ENCODE measurements around the gene MRPS18A.

MRPS18A gene

DNA sequence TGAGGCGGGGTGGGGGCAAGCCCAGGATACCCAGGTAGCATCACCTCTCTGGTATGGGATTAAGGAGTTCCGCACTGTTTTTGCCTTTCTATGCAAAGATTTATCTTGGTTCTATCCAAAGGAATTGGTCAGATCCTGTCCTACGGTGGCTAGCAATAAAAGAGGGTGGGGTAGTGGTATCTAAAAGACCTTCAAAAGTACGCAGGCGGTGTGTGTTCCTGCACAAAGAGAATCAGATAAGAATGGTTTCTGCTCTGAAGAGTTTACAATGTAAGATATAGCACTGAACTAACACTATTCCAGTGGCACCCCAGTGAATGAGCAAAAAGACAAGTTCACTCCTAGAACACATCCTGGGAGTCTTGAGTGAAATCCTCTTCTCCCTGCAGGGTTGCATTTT lies 6.3 kb downstream of the MRPS18A start:
- Histone ChIP-seq H2AFZ (ENCODE audit: low read length) (no peak overlapping the region), H3K4me1 (ENCODE audit: insufficient read depth, low read length, poor library complexity, severe bottlenecking) (peaks cover 37% of the 10 kb centered on the region), H3K9me2 (replicated peaks; ENCODE audit: low read depth, low read length) (no peaks in the 10 kb centered on the region), H4K20me1 (ENCODE audit: insufficient read depth, low read length, poor library complexity, severe bottlenecking) (peaks cover 25% of the 10 kb centered on the region), H3K9me3 (ENCODE audit: insufficient read depth, low read depth, low read length) (no peaks in the 10 kb centered on the region), H3F3A (ENCODE audit: low read depth) (no peaks in the 10 kb centered on the region), H3K36me3 (ENCODE audit: insufficient read depth, low read length) (peaks cover 47% of the 10 kb centered on the region; the same call in 1 of the 2 replicates), H3K27me3 (ENCODE audit: insufficient read depth, low read length, poor library complexity, severe bottlenecking) (no peaks in the 10 kb centered on the region), H3K79me2 (ENCODE audit: insufficient read depth, low read length) (peaks cover 54% of the 10 kb centered on the region), H3K4me3 (ENCODE audit: low read length, poor library complexity, severe bottlenecking) (no peak overlapping the region), H3K9ac (ENCODE audit: low read depth, low read length, poor library complexity, severe bottlenecking) (no peak overlapping the region), H3K4me2 (ENCODE audit: low read depth, low read length, poor library complexity, severe bottlenecking) (no peak overlapping the region)
- no peak for TF ChIP-seq EZH2phosphoT487 (IDR thresholded peaks at IDR 0.05; ENCODE audit: borderline replicate concordance)
- TF ChIP-seq, protein P1, sequence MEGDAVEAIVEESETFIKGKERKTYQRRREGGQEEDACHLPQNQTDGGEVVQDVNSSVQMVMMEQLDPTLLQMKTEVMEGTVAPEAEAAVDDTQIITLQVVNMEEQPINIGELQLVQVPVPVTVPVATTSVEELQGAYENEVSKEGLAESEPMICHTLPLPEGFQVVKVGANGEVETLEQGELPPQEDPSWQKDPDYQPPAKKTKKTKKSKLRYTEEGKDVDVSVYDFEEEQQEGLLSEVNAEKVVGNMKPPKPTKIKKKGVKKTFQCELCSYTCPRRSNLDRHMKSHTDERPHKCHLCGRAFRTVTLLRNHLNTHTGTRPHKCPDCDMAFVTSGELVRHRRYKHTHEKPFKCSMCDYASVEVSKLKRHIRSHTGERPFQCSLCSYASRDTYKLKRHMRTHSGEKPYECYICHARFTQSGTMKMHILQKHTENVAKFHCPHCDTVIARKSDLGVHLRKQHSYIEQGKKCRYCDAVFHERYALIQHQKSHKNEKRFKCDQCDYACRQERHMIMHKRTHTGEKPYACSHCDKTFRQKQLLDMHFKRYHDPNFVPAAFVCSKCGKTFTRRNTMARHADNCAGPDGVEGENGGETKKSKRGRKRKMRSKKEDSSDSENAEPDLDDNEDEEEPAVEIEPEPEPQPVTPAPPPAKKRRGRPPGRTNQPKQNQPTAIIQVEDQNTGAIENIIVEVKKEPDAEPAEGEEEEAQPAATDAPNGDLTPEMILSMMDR (conservative IDR thresholded peaks at IDR 0.05; ENCODE audit: low read length): no peak

DNA sequence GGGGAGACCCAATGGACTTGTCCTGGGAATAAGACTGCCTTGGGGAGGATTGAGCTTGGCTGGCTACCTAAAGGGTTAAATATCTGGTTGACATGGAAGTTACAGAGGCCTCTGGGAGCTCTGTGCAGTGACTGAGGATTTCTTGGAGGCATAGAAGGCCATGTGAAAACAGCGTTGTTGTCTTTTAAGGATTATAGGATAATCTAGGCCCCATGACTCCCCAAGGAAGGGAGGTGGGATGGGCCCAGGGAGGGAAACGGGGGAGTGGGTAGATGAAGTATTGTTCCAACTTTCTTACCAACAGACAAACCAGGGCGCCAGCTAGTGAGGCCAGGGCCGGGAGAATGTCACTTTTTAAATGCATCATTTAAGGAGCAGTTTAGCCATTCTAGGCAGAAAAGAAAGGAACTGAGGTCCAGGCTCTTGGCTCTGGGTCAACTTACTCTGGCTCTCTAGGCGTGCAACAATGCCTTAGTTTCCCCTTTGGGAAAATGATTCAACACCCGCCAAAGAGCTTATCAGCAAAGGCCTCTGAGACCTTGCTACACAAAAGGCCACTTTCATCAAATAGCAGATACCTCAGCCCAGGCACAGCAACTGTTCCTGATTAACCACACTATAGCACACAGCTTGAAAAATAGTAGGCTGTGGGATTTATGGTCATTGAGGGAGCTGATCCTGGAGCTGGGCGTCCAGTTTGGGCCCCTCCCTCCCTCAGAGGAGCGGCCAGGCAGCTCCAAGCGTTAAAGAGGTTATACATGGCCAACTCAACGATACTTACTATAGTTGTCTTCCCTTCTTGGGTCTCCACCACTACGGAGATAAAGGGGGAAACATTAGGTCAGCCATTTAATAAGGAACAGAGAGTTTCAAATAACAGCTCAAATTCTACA lies 7.0 kb downstream of the MRPS18A start:
- TF ChIP-seq, protein P1 (conservative IDR thresholded peaks at IDR 0.05; ENCODE audit: low read length): no peak
- TF ChIP-seq EZH2phosphoT487 (IDR thresholded peaks at IDR 0.05; ENCODE audit: borderline replicate concordance): no peak
- Histone ChIP-seq H3K9me3 (ENCODE audit: insufficient read depth, low read depth, low read length) (no peaks in the 10 kb centered on the region), H3K9me2 (replicated peaks; ENCODE audit: low read depth, low read length) (no peaks in the 10 kb centered on the region), H3K4me1 (ENCODE audit: insufficient read depth, low read length, poor library complexity, severe bottlenecking) (peaks cover 29% of the 10 kb centered on the region), H3K27me3 (ENCODE audit: insufficient read depth, low read length, poor library complexity, severe bottlenecking) (no peaks in the 10 kb centered on the region), H3K9ac (ENCODE audit: low read depth, low read length, poor library complexity, severe bottlenecking) (no peak overlapping the region), H3K4me2 (ENCODE audit: low read depth, low read length, poor library complexity, severe bottlenecking) (no peak overlapping the region), H3F3A (ENCODE audit: low read depth) (no peaks in the 10 kb centered on the region), H3K79me2 (ENCODE audit: insufficient read depth, low read length) (peaks cover 47% of the 10 kb centered on the region), H2AFZ (ENCODE audit: low read length) (no peak overlapping the region), H3K4me3 (ENCODE audit: low read length, poor library complexity, severe bottlenecking) (no peak overlapping the region), H3K36me3 (ENCODE audit: insufficient read depth, low read length) (peaks cover 53% of the 10 kb centered on the region; the same call in 1 of the 2 replicates), H4K20me1 (ENCODE audit: insufficient read depth, low read length, poor library complexity, severe bottlenecking) (peaks cover 25% of the 10 kb centered on the region)

DNA sequence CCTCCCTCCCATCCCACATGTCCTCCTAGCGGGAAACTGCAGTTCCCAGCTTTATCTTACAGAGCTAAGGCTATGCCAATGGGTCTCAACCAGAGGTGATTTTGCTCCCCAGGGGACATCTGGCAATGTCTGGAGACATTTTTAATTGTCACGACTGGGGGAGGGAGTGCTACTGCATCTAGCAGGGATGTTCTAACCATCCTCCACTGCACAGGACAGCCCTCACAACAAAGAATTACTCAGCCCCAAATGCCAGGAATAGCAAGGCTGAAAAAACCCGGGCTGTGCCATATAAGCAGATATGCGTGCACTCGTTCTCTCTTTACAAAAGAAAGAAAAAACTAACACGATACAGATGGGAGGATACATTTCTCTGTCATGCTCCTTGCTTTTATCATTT lies 8.5 kb downstream of the MRPS18A start:
- Histone ChIP-seq H3K36me3 (ENCODE audit: insufficient read depth, low read length) (peaks cover 68% of the 10 kb centered on the region; the same call in 1 of the 2 replicates), H3K4me3 (ENCODE audit: low read length, poor library complexity, severe bottlenecking) (no peak overlapping the region), H3K79me2 (ENCODE audit: insufficient read depth, low read length) (peaks cover 33% of the 10 kb centered on the region), H3K9ac (ENCODE audit: low read depth, low read length, poor library complexity, severe bottlenecking) (no peak overlapping the region), H3F3A (ENCODE audit: low read depth) (no peaks in the 10 kb centered on the region), H3K27me3 (ENCODE audit: insufficient read depth, low read length, poor library complexity, severe bottlenecking) (no peaks in the 10 kb centered on the region), H3K9me3 (ENCODE audit: insufficient read depth, low read depth, low read length) (no peaks in the 10 kb centered on the region), H3K9me2 (replicated peaks; ENCODE audit: low read depth, low read length) (no peaks in the 10 kb centered on the region), H3K4me2 (ENCODE audit: low read depth, low read length, poor library complexity, severe bottlenecking) (no peak overlapping the region), H2AFZ (ENCODE audit: low read length) (no peak overlapping the region), H4K20me1 (ENCODE audit: insufficient read depth, low read length, poor library complexity, severe bottlenecking) (peaks cover 20% of the 10 kb centered on the region), H3K4me1 (ENCODE audit: insufficient read depth, low read length, poor library complexity, severe bottlenecking) (peaks cover 15% of the 10 kb centered on the region)
- no peak for TF ChIP-seq EZH2phosphoT487 (IDR thresholded peaks at IDR 0.05; ENCODE audit: borderline replicate concordance)
- TF ChIP-seq, protein P1 (conservative IDR thresholded peaks at IDR 0.05; ENCODE audit: low read length): no peak

Data from Loucy (cell line).